DMS114 treated with DMSO at 0.1 percent for 48 hours (cell line): Measurements from ENCODE around the gene COL5A2.

Experiments
- DNase-seq: peaks from one replicate; lab custom pipeline; 2025; ENCODE audit not compliant: unreplicated experiment; lab: John Stamatoyannopoulos, UW

The COL5A2 gene

DNA sequence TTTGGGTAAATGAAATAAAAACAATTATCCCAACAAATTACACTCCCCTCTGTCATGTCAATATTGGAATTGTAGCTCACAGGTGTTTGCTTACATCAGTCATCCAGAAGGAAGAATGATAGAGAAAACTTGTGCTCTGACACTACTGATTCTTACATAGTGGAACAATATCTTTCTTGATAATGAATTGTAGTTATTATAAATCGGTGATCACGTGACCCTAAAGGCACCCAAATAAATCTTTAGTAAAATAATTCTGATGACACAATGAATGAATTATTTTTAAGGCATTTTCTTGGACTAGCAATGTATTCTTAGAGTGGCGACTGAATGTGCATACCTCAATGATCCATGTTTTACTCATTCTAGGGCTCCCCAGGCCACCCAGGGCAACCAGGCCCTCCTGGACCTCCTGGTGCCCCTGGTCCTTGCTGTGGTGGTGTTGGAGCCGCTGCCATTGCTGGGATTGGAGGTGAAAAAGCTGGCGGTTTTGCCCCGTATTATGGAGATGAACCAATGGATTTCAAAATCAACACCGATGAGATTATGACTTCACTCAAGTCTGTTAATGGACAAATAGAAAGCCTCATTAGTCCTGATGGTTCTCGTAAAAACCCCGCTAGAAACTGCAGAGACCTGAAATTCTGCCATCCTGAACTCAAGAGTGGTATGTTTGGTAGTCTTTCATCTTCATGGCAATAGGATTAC is 170.9 kb downstream of the COL5A2 start:
- no peak for DNase-seq

GRCh38 chr2:189002079-189002478 is 177.5 kb downstream of the COL5A2 start:
- no peak for DNase-seq

DNA sequence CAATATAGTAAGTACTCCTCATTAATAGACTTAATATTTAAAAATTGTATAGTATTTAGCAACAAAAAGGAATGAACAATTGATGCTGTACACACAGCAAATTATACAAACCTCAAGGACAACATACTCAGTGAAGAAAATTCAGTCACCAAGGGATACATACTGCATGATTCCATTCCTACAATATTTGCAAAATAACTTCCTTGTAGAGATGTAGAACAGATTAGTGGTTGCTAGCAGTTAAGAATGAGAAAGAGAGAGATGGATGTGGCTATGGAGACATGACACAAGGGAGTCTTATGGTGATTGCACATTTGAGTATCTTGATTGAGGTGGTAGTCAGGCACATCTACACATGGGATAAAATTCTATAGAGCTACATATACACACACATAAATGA is 179.3 kb downstream of the COL5A2 start:
- no peak for DNase-seq

GRCh38 chr2:188997263-188997662 is 182.3 kb downstream of the COL5A2 start:
- no peak for DNase-seq

DNA sequence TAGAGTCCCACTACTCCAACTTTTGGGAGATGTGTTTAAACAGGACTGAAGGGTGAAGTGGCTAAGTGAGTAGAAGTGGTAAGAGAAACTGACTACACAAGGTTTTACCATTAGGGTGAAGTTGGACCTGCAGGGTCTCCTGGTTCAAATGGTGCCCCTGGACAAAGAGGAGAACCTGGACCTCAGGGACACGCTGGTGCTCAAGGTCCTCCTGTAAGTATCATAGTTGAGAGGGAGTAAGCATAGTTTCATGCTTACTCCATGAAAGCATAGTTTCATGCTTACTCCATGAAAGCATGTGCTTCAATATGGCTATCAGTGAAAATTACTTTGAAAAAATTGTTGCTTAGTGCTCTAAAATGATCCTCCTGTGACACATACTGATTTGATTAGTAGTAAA is 186.3 kb downstream of the COL5A2 start:
- DNase-seq, result no peak

- no peak for DNase-seq
Measured at GRCh38 chr2:188986839-188987238, 192.7 kb downstream of the COL5A2 start.

DNA sequence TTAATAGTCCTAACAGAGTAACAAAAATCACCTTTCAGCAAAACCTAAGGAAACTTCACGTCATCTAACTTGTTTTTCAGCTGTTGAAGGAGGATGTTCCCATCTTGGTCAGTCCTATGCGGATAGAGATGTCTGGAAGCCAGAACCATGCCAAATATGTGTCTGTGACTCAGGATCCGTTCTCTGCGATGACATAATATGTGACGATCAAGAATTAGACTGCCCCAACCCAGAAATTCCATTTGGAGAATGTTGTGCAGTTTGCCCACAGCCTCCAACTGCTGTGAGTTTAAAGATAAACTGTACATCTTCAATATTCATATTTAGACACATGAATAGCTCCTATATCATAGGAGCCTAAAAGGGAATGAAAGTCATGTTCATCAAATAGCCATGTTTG is 194.9 kb downstream of the COL5A2 start:
- DNase-seq, result no peak

- DNase-seq, result no peak
Measured at GRCh38 chr2:188984065-188984491, 195.5 kb downstream of the COL5A2 start.

DNA sequence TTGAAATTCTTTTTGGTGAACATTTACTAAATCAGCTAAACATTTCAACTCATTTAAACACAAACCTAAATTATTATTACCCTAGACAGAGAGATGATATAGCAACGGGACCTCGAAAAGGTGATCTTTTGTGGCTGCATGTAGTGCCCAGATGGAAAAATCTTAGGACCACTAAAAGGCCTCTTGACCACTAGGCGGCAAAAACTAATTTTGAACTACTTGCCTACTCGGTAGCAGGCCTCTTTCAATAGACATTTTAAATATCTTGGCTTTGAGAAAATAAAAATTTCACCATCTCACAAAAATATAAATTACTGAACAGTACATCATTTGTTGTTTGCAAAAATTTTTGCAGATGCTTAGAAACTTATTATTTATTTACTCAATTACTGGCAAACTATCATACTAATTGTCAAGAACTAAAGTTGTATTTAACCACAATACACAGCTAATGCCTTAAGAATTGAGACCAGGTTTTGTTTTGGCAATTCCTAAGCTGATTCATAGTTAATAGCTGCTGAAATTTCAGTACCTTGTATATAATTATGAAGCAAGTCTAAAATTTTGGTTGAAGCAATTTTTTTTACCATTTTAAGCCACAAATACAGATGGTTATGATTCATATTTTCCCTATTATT is 196.0 kb downstream of the COL5A2 start:
- DNase-seq, result no peak
